ENCODE results near the gene HTR2A. TPM values are rescaled to one million over a fixed set of nuclear protein-coding genes. Genes with fewer than 3 reads are reported as not detected.
A peak's percentile ranks its signal among the peaks of the same experiment; 100 is the strongest.

The HTR2A gene
- total and polyA plus RNA-seq, 2 donors (not counting 3 experiments of a cell fraction or from before 2014, with no cell fraction given), result not detected

DNA sequence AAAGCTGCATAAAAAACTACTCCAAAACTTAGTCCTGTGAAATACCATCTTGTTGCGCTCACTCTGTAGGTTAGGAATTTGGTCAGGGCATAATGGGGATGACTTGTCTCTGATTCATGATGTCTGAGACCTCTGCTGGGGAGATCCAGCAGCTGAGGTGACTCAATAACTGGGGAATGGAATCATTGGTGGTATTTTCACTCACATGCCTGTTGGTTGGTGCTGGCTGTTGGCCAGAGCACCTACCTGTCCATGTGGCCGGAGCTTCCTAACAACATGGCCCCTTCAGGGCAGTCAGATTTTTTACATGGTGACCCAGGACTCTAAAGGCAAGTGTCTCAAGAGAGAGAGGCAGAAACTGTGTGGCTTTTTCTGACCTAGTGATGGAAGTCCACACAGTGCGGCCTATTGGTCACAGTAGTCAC lies 92.5 kb downstream of the HTR2A start:
- Histone ChIP-seq H3K36me3 (ENCODE audit: control insufficient read depth in 2 of 2, extremely low read depth in 1 of 2, insufficient read depth in 2 of 2, low read length in 2 of 2) (no peaks in the 10 kb centered on the region), H3K9me3 (replicated peaks; ENCODE audit: control insufficient read depth, insufficient read depth, low read length) (no peaks in the 10 kb centered on the region), H3K79me2 (ENCODE audit: control insufficient read depth, insufficient read depth, low read length) (no peaks in the 10 kb centered on the region), H3K4me2 (ENCODE audit: insufficient read depth, low read length) (no peak overlapping the region), H3K27ac (ENCODE audit: insufficient read depth, low read depth, low read length) (no peak overlapping the region), H2AFZ (ENCODE audit: low read depth, low read length) (no peak overlapping the region), H4K20me1 (replicated peaks; ENCODE audit: control insufficient read depth, extremely low read depth, insufficient read depth, low read length) (no peaks in the 10 kb centered on the region), H3K9ac (replicated peaks; ENCODE audit: extremely low read depth, insufficient read depth, low read length) (no peak overlapping the region), H3K4me3 (replicated peaks in 1 of 3; ENCODE audit: insufficient read depth in 1 of 3, low read depth in 1 of 3, low read length in 3 of 3) (no peak overlapping the region), H3K4me1 (ENCODE audit: control insufficient read depth, extremely low read depth, insufficient read depth, low read length) (no peaks in the 10 kb centered on the region), H3K9me1 (replicated peaks; ENCODE audit: control insufficient read depth, extremely low read depth, insufficient read depth, low read length) (no peaks in the 10 kb centered on the region), H3K27me3 (ENCODE audit: control insufficient read depth in 2 of 2, insufficient read depth in 2 of 2, low read length in 2 of 2) (peaks cover 0 to 9% of the 10 kb centered on the region in 2 experiments)
- intact Hi-C loops (cut with micrococcal nuclease) (no loop called here), dilution Hi-C loops (cut with MboI; ENCODE audit: extremely low pct_ligation_motif_present, low sequenced_read_pairs) (no loop called here)
- BruUV-seq (replicated peaks), result no TSS peak
- ChIA-PET POLR2A (no interaction called here), CTCF (no interaction called here)
- DNase-seq (ENCODE audit: low read depth, low spot score) (no peak), FAIRE-seq (no peak)
- TF ChIP-seq POLR2AphosphoS5 (IDR thresholded peaks at IDR 0.05; ENCODE audit: insufficient read depth, low read depth, low read length), result no peak
- TF ChIP-seq, protein P1, sequence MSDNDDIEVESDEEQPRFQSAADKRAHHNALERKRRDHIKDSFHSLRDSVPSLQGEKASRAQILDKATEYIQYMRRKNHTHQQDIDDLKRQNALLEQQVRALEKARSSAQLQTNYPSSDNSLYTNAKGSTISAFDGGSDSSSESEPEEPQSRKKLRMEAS (IDR thresholded peaks at IDR 0.05; ENCODE audit: insufficient read depth, insufficient read length), result no peak
- no peak for TF ChIP-seq JUN (IDR thresholded peaks at IDR 0.05; ENCODE audit: borderline replicate concordance, insufficient read depth, insufficient read length, low read depth)
- TF ChIP-seq MYC (IDR thresholded peaks at IDR 0.05; ENCODE audit: low read depth, low read length), result no peak
- TF ChIP-seq, protein P2, sequence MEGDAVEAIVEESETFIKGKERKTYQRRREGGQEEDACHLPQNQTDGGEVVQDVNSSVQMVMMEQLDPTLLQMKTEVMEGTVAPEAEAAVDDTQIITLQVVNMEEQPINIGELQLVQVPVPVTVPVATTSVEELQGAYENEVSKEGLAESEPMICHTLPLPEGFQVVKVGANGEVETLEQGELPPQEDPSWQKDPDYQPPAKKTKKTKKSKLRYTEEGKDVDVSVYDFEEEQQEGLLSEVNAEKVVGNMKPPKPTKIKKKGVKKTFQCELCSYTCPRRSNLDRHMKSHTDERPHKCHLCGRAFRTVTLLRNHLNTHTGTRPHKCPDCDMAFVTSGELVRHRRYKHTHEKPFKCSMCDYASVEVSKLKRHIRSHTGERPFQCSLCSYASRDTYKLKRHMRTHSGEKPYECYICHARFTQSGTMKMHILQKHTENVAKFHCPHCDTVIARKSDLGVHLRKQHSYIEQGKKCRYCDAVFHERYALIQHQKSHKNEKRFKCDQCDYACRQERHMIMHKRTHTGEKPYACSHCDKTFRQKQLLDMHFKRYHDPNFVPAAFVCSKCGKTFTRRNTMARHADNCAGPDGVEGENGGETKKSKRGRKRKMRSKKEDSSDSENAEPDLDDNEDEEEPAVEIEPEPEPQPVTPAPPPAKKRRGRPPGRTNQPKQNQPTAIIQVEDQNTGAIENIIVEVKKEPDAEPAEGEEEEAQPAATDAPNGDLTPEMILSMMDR (IDR thresholded peaks at IDR 0.05; ENCODE audit: extremely low read depth in 1 of 2, insufficient read depth in 1 of 2, low read depth in 1 of 2, low read length in 2 of 2), result no peak
- TF ChIP-seq POLR2A (IDR thresholded peaks at IDR 0.05; ENCODE audit: low read depth, low read length), result no peak
- TF ChIP-seq GATA2 (IDR thresholded peaks at IDR 0.05; ENCODE audit: insufficient read depth, insufficient read length, low read depth, low read length), result no peak
- peak; percentile 67 for TF ChIP-seq FOS (IDR thresholded peaks at IDR 0.05; ENCODE audit: borderline replicate concordance, insufficient read depth, low read length)
